Dermis microvascular lymphatic vessel endothelial cell (primary cell): ENCODE measurements around the gene DMD. TPM values are rescaled to one million over a fixed set of nuclear protein-coding genes. Genes with fewer than 3 reads are reported as not detected.
"Not testable (repeated sequence)": the region's sequence is repeated elsewhere in the genome, so short reads cannot be mapped to it uniquely, and the experiment has no call there.

ENCODE experiments used
- DNase-seq, 2 donors: peaks; one replicate each; pipeline versions ENCODE4 v3.0.0 to v3.0.0-alpha.2; 2010; ENCODE audit warnings: low read depth in 2 of 2
- total RNA-seq: library from RNA; depleted of rRNA; stranded (reverse); fragments of >200 nt; gene quantifications from 2 replicates; pipeline ENCODE4 v1.2.1, GENCODE V29; 2014

The DMD gene
- total RNA-seq, 1 donor from 2014 or later = 1.8 TPM

DNA sequence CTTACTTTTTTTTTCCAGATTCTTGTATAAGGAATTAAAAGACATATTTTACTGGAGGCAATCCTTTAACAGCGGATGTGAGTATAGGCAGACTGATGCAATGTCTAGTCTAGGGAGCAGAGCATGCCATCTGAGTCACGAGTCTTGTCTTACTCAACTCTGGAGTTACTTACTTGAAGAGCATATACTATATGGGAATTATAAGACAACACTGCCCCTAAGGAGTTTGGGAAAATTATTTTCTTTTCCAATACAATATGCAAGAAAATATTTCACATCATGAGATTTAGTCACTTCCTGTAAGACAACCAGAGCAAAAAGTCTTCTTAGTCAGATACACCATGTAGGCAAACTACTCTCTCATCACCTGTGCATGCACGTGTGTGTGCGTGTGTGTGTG, 1602.2 kb downstream of the DMD start:
- DNase-seq = peak in 1 of 2 donors; percentile 63

DNA sequence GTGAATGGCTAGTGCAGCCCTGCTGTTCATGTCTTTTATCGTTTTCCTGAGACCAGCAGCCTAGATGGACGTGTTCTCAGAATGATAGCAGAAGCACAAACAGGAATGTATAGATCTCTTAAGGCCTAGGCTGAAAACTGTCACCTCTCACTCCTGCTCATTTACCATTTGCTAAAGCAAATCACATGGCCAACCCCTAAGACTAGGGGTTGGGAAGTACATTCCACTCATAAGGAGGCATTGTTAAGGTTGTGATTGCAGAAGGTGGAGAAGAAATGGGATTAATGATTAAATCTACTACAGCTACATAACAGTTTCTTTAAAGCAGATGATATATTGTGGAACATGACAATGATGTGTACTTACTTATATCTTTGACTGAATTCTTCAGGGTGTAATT, 1602.7 kb downstream of the DMD start:
- DNase-seq = no peak

DNA sequence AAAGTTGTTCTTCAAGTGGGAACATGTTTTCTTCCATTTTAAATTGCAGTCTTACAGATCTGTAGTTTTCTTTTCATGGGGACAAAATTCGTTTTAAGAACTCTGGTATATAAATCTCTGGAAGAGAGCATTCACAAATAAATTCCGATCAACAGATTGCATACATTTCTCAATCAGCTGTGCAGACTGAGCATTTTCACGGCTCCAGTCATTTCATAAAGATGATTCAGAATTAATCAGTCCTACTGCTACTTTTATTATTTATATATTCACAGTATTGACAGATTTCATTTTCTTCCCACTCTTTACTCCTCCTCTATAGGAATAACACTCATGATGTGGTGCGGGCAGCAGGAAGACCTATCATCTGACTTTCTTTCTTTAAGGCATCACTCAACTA, 1604.6 kb downstream of the DMD start:
- no peak for DNase-seq

DNA sequence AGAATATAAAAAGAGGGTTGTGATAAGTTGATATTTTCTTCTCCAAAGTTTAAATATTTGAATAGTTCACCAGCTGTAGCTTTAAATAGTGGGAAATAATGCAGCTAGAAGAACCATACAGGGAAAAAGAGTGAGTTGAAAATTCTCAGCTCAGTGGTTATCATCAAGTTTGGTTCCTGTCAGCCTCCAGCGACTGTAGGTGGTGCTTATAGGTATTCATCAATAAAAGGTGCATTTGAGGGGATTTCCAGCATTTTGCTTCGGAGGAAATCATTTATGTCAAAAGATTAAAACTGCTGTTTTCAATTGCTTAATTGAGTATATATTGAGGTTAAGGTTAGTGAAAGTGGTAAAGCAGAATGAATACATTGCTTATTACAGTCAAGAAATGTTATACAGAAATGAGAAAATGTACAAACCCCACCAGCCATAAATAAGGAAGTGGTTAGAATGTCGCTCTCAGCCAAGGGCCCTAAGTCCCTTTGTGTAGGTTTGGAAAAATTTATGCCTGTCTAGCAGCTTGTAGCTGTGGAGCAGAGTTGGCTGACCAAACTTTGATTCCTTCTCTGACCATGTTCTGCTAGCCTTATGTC, 1606.6 kb downstream of the DMD start:
- no peak for DNase-seq

DNA sequence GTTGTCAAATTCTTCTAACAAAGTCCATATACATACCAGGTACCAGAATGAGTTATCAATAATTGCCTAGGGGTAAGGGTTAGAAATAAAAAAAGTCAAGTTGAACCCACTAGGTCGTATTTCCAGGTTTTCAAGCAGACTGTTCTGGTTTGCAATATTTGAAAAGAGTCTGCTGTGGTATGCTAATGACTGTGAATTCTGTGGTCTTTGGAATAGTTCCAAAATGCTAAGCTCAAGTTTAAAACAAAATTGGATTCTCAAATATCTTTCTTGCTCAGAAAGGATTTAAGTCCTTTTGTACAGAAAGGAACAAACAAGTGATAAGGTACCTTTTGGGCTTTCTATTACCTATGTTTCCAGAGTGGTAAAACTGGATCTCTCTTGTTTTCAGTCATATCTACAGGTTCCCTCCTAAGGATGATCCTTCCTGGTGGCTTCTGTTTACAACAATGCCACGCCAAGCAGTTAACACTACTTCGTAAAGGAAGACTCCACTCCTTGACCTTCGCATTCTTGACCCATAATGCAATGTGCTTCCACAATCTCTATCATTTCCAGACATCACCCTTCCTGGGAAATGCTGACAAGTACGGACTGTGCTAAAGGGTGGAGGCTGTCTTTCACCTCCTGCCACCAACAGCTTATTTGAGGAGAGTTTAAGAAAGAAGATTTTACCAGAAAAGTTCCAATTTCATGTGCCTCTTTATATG, 1607.8 kb downstream of the DMD start:
- DNase-seq = peak in 1 of 2 donors; percentile 12

DNA sequence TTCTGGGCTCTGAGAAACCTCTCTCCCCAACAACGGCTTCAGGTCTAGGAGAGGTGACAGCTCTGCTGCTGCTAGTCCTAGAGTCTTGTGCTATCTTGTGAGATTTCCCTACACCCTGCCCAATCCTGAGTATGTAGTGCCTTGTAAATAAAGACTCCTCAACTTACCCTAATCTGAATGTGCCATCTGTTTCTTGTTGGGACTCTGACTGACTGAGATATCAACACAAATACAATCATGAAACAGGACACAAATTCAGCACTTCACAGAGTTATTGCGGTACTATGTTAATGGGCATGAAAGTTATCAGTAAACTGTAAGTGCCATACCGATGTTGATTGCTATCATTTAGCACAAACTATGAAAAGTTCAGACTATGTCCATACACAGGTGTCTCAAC, 1610.5 kb downstream of the DMD start:
- no peak for DNase-seq

DNA sequence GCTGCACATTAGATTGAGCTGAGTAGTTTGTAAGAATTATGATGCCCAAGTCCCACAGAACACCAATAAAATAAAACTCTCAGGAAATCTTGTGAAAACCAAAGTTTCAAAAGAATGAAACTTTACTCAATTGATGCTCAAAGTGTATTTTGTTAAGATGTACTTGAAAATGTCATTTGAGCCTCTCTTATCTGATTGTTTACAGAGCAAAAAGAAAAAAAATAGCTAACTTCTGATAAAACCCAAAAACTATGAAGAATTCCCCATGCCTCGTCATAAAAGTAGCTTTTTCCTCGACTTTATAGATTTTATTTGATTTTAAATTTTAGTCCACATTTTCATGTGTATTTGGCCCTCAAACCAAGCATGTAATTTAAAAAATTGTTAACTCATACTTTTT, 1618.0 kb downstream of the DMD start:
- no peak for DNase-seq

DNA sequence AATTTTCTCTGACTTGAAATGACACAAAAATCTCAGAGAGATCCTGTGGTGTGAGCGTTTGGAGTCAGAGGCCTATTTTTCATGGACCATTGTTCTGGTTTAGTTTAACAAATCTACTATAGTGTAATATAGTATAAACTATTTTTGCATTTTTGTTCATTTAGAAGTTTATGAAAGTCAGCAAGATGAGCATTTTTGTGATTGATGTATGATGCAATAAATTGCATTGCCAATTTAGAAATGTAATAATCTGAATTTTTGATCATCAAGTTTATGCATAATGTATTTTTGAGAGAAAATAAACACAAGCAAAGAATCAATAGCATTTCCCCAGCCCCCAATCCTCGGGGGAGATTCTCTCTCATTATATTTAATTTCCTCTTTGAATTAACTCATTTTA, 1620.0 kb downstream of the DMD start:
- DNase-seq = no peak

DNA sequence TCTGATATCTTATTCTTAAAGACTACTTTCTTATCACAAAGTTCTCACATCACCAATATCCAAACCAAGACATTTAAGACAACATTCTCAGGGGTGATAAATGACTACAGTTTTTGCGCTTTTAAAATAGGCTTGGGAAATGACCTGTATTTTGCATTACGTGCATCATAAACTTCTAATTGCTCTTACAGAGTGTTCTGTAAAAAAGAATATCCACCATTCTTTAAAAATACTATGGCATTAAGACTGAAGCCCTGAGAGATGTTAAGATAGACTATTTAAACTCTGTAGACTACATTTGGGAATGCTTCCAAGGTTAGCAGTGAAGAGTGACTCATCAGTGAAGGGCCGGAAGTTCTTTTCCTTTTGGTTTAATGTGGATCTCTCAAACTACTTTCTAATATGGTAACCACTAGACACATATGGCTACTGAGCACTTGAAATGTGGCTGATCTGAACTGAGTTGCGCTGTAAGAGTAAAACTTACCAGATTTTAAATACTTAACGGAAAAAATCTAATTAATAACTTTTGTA, 1620.7 kb downstream of the DMD start:
- peak in 1 of 2 donors; percentile 49 for DNase-seq

DNA sequence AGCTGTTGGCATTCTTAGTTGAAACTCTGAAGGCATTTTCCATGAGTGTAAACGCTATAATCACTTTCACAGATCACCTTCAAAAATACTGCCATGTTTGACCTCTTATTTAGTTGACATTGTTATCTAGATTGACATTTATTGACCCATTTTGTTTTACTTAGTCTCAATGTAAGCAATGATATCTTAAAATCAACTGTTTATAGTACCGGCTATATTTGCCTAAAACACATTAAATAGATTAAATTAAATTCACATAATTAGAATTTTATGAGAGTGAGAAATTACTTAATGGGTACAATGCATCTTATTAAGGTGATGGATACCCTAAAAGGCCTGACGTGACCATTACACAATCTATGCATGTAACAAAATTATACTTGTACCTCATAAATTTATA, 1621.8 kb downstream of the DMD start:
- DNase-seq = no peak

DNA sequence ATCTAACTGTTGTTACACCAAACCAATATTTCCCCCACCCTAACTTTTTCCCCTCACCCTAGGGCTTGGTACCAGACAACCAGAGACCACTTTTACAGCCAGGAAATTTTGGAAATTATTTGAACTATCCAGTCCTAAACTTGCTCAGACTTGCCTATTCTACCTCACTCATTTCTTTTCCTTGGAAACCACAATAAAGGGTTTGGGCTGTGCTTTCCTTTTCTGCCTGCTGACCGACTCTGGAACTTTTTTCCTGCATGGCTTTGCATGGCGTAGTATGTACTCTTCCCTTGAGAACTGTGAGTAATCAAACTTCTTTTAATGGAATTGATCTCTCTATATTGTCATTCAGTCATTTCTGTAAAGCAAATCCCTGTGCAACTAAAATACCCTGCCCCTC, 1623.0 kb downstream of the DMD start:
- DNase-seq = no peak

DNA sequence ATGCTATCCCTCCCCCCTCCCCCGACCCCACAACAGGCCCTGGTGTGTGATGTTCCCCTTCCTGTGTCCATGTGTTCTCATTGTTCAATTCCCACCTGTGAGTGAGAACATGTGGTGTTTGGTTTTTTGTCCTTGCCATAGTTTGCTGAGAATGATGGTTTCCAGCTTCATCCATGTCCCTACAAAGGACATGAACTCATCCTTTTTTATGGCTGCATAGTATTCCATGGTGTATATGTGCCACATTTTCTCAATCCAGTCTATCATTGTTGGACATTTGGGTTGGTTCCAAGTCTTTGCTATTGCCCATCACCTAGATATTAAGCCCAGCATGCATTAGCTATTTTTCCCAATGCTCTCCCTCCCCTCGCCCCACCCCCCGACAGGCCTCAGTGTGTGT, 1627.5 kb downstream of the DMD start:
- DNase-seq = not testable (repeated sequence)

DNA sequence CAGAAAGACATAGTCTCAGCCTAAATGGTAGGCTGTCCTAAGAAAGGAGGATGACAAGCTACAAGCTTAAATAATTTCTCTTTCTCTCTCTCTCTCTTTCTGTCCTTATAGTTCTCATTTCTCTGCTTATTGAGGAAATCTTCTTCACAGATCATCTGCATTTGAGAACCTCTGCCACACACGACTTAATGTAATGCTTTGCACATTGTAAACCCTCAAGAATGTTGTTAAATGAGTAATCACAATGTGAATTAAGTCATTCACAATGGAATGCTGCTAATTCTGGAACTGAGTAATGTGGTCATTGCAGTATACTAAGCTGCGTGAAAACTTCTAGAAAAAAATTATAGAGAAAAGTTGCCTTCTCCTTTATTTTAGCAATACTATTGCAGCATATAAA, 1630.6 kb downstream of the DMD start:
- peak in 1 of 2 donors; percentile 20 for DNase-seq

DNA sequence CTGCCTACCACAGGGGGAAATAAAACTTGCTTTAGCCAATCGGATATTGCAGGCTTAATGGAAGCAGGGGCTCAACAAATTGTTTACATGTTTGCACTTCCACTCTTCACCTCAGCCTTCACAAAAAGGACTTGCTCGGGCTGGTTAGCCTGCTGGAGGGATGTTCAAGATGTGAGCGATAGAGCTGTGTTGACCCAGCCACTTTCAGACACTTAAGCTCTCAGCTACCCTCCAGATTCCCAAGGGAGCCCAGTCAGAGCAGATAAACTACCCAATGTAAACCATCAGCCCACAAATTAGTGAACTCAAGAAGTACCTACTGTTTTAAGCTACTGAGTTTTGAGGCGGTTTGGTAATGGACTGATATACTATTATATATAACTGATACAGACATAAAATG, 1631.1 kb downstream of the DMD start:
- no peak for DNase-seq

DNA sequence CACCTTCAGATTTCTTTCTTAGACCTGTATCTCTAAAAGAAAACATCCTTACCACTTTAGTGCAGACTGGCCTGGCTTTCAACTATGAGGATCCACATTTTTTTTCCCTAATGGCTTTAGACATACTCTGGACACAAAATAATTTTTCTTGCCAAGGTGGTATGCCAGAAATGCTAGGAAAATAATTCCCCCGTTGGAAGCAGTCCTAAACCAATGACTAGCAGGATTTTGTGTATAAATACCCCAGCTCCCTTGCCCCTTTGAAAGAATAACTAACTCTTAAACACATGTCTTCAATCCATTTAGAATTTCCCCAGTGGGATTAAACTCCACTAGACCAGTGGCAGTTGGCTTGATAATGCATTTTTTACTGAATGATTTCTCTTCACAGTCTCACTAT, 1639.0 kb downstream of the DMD start:
- DNase-seq = no peak

DNA sequence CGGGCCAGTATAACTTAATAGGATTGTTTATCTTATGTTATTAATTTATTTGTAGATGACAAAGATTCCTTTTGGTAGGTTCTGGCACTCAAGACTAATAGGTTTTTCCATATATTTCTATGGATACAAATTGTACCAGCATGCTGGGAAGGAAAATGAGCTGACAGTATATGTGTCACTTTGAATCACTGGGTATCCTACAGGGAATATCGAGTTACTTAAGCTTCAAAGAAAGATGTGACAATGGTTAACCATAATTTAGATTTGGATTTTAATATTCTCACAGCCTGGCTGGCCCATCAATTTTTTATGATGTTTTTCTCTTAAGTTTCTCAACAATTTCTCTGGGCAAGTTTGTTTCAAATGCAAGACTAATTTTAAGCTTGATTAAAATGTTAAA, 1640.7 kb downstream of the DMD start:
- no peak for DNase-seq

DNA sequence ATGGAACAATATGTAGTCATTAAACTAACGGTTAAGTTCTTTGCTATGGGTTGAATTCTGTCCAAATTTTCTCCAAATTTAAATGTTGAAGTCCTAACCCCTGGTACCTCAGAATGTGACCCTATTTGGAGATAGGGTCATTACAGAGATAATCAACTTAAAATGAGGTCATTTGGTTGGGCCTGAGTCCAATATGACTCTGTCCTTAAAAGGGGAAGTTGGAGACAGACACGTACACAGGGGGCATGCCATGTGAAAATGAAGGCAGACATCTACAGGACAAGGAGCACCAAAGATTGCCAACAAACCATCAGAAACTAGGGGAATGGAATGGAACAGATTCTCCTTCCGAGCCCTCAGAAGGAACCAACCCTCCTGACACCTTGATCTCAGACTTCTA, 1647.6 kb downstream of the DMD start:
- no peak for DNase-seq

DNA sequence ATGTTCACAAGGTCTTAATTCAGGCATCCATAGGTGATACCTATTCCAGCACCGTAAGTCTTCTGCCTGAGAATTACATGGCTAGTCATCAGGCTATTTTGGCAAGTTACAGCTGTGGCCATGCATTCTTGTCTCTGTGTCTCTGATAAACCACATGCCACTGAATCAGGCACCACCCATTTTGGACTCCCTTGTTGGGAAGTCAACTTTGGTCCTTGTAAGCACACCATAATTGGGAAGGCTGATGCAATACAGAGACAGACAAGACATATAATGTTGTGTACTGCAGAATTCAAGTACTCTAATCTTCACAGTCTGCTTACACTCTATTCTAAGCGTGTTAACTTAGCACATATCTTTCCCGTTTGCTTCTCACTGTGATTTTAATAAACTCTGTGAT, 1655.8 kb downstream of the DMD start:
- DNase-seq = no peak

DNA sequence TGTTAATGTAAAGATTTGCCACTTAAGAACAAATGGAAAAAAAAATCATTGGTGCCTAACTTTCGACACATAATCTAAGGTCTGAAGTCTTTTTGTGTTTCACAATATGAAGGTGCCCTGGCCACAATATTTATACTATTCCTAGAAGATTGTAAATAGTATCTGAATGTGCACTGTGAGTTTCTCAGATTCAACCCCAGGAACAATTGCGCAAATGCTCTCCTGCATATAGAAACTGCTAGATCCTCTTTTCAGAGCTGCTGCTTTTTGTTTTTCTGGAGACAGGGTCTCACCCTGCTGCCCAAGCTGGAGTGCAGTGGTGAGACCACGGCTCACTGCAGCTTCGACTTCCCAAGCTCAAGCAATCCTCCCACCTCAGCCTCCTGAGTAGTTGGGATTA, 1659.4 kb downstream of the DMD start:
- DNase-seq = no peak

DNA sequence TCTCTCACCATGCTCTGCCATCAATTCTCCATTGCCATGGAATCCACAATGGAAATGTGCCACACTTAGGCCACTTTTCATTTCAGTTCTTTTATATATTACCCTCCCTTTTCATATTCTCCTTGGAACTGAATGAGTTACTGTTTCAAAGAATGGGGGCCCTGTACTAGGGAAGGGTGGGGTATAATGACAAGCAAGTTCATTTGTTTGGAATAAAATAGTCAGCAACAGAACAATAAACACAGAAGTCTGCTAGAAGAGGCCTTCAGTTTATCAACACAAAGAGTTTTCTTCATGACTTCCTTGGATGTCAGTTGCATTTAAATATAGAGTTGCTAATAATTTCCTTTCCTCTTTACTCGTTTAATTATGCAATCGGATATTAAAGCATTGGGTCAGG, 1661.2 kb downstream of the DMD start:
- no peak for DNase-seq

DNA sequence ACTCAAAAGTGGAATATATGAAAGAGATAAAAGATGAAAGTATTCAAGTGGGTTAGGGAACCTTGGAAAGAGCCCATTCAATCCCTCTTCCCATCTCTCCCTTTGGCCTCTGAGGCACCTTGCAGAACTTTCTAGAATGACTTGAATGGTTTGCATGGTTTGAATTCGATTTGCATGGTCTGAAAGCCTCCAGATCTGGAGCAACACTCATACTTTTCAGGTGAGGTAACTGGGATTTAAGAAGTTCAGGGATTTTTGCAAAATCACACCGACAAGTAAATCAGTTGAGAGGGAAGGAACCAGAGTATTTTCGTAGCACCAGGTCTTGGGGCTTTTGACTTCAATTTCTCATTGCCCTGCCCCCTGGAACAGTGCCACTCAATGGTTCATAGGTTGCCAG, 1663.5 kb downstream of the DMD start:
- DNase-seq = no peak

DNA sequence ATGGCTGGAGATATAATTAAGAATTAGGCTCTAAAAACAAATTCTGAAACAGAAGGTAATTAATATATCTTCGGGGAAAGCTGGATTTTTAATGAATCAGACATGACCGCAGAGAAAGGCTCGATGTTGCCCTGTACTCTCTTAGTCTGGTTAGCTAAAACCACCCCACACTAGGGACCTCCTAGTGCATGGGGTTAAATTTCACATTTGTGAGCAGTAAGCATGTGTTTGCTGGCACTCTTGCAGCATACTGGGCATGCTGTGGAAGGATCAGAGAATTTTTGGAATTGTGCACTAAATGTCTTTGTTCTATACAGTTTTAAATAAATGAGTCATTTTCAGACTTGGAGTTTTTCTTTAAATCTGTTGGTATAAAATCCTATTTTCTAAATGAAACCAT, 1663.9 kb downstream of the DMD start:
- no peak for DNase-seq

DNA sequence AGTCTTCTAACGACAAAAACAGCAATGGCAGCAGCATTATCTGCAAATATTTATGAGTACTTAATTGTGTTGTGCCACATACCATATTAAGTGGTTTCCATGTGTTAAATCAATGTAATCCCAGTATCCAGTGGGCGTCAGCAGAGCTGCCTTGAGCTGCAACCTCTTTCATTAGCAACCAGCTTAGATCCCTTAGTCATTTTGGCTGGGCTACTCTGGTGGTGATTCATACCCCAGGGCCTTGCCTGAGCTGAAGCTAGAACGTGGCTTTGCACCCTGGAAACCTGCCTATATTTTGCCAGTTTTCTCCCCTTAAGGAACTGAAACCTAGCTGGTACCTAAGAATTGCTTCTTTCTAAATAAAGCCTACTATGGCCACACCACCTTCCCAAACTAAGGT, 1665.2 kb downstream of the DMD start:
- peak in 1 of 2 donors; percentile 23 for DNase-seq
